NB4 (cell line): ENCODE data around the gene SLC6A18.

Source experiments
- DNase-seq: peaks from one replicate; pipeline ENCODE4 v3.0.0; 2010; ENCODE audit warnings: low read depth
- H3K4me3 ChIP-seq: one replicate; pipeline ENCODE4 v1.5.1; 2011; ENCODE audit warnings: mild to moderate bottlenecking, low read depth, low read length, moderate library complexity
- CTCF ChIP-seq: IDR thresholded peaks from one replicate; pipeline ENCODE4 v1.5.1; 2012; ENCODE audit warnings: low read depth, low read length
- MAX ChIP-seq: IDR thresholded peaks from 2 replicates; pipeline ENCODE4 v1.6.1; 2011; ENCODE audit warnings: low read depth, low read length
- MYC ChIP-seq: IDR thresholded peaks from 2 replicates; pipeline ENCODE4 v1.6.1; 2011; ENCODE audit warnings: low read depth, low read length
- POLR2A ChIP-seq: IDR thresholded peaks from 2 replicates; pipeline ENCODE4 v1.6.1; 2011; ENCODE audit warnings: mild to moderate bottlenecking; ENCODE audit not compliant: insufficient read length; ENCODE audit errors: extremely low read depth

Gene SLC6A18

GRCh38 chr5:1257841-1258240, 32.7 kb downstream of the SLC6A18 start:
- DNase-seq = no peak
- H3K4me3 ChIP-seq = no peak overlapping the region
- TF ChIP-seq MYC (no peak), MAX (no peak), CTCF (no peak), POLR2A (no peak)

GRCh38 chr5:1259806-1260480, 34.8 kb downstream of the SLC6A18 start:
- no peak for DNase-seq
- TF ChIP-seq MYC (no peak), CTCF (no peak), MAX (no peak)
- no peak overlapping the region for H3K4me3 ChIP-seq

- no peak for DNase-seq
- TF ChIP-seq CTCF = no peak
- no peak for TF ChIP-seq MYC
- TF ChIP-seq MAX = no peak
- no peak for TF ChIP-seq POLR2A
Observed at GRCh38 chr5:1261643-1262042, 36.5 kb downstream of the SLC6A18 start.

GRCh38 chr5:1262381-1262780, 37.2 kb downstream of the SLC6A18 start:
- DNase-seq = no peak
- no peak overlapping the region for H3K4me3 ChIP-seq
- TF ChIP-seq MYC = no peak
- no peak for TF ChIP-seq POLR2A
- TF ChIP-seq CTCF = no peak

More at GRCh38 chr5:1261643-1262042, 36.5 kb downstream of the SLC6A18 start:
- H3K4me3 ChIP-seq = no peak overlapping the region

GRCh38 chr5:1264211-1264610, 39.0 kb downstream of the SLC6A18 start:
- no peak overlapping the region for H3K4me3 ChIP-seq
- TF ChIP-seq POLR2A (no peak), MAX (no peak)
- DNase-seq = no peak

- TF ChIP-seq MAX (no peak), CTCF (no peak), MYC (no peak)
- no peak for DNase-seq
- no peak overlapping the region for H3K4me3 ChIP-seq
Observed at GRCh38 chr5:1265026-1265425, 39.8 kb downstream of the SLC6A18 start.
